HG03025 (cell line): Measurements from ENCODE around the gene CYP2W1.
"Not testable (repeated sequence)": the region's sequence is repeated elsewhere in the genome, so short reads cannot be mapped to it uniquely, and the experiment has no call there.

Experiments used
- ATAC-seq: cut with Tn5 transposase; IDR thresholded peaks from one replicate; pipeline ENCODE4 v1.9.1; 2021; ENCODE audit warnings: mild to moderate bottlenecking, moderate library complexity; ENCODE audit not compliant: unreplicated experiment, low FRiP score

Gene CYP2W1

DNA sequence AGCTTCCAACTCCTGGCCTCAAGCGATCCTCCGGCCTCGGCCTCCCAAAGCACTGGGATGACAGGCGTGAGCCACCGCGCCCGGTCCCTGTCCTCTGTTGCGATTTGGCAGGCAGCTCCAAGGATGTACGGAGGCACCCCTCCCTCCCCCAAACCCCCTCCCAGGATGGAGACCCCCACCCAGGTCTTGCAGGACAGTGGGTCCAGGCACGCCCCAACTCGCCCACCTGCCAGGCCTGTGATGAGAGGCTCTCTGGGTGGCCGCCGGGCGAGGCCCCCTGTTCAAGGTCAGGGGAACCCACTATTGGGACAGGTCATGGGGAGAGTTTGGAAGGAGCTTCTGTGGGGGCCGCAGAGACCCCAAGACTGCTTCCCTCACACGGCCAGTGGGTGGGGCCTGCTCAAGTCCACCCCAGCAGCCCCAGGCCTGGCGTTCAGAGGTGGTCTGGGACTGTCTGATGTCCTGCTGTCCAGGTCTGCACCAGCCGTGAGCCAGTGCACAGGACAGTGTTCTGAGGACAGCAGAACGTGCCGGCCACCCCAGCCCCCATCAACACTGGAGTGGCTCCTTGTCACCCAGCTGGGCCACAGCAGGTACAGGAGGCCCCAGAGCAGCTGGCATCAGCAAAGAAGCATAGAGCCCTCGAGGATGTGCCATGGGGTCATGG is 31.0 kb upstream of the CYP2W1 start:
- no peak for ATAC-seq

DNA sequence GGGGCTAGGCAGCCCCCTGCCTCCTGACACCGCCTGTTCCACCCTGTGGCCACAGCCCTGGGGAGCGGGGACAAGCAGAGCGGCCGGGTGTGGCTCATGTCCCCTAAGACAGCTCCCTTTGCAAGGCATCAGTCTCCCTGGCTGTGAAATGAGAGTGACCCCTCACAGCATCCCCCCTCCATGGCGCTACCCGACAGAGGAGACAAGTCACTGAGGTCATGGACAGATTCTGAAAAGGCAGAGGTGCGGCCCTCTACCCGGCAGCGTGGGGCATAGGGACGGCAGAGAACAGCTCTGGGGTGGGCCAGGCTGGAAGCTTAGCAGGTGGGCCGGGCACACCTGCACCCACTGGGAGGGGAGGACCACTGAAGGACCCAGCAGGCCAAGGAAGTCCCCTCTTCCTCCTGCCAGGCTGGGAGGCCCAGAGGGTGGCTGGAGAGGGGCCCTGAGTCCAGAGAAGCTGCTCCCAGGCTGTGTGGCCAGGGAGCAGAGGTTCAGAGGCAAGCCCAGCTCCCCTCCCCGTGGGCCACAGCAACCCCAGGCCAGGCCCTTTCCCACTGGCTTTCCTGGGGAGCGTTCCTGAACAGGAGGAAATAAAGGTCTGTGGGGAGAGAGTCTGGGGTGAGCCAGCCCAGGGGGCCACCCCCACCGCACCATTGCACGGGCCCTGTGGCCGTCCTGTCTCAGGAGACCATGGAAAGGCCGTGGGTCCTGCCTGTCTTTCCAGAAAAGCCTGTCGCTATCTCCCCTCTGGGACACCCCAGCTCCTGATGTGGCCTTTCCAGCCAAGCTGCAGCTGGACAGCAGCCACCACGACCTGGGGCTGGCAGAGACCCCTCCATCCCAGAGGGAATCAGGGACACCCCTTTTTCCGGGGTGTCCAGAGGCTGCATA is 30.2 kb upstream of the CYP2W1 start:
- ATAC-seq: no peak

DNA sequence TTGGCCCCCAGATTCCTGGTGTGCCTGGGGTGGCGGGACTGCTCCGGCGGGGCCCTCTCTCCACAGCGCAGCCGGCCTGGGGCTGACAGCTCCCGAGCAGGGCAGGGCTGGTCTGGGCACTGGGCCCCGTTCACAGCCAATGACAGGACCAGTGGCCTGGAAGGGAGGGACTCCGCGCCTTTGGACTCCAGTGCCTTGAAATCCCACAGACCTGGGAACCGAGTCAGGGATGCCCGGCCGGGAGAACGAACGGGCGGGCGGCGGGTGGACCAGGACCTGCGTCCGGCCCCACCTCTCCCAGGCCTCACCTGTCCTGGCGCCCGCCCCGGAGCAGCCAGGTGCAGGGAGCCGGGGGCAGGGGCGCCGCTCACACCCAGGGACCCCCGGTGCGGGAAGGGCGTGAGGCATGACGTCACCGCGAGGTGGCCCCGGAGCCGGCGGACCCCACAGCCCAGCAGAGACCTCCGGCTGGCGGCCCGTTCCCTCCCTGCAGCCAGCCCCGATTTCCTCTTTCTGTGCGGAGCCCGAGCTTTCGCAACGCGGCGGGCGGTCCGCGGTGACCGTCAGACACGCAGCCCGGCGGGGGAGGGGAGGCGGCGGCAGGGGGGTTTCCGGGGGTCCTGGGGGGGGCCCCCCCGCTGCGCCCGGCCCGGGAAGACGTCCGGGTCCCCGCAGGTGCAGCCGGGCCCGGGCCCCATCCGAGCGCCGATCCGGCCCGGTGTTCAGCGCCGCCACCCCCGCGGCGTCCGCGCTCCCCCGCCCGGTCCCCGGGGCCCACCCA is 29.2 kb upstream of the CYP2W1 start:
- ATAC-seq: peak; percentile 43

DNA sequence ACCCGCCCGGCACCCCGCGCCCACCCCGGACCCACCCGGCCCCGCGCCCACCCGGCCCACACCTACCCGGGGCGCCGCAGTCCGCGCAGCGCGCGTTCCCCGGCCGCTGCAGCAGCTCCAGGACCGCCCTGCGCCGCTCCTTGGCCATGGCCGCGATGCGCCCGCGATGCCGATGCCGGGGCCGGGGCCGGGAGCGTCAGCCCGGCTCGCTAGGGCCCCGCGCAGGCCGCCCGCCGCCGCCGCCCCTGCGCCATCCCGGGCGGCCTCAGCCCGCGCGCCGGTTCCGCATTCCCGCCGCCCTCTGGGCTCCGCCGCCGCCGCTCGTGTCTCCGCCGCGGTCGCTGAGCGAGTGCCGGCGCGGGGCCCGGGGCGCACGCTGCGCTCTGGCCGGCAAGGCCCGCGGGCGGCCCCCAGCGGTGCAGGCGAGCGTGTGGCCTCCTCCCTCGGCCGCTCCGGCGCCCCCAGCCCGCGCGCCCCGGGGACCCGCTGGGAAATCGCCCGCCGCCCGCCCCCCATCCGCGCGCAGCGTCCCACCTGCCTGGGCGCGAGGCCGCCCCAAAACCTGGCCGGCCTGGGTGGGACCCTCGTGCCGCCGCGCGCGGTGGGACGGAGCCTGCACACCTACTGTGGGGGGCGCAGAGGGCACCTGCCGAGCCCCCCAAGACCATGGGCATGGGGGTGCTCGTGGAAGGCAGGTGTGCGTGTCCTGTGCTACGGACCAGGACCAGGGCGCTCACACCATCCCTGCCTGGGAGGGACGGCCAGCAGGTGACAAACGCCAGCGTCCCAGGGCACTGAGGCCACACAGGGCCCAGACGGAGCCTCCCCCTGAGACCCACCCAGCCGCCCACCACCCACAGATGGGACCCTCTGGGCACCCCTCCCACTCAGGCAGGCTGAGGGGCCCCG is 28.4 kb upstream of the CYP2W1 start, which contains the start of gene ADAP1:
Gene ADAP1, minus strand, starts transcription at position 351 of the 909 bp plus-strand sequence. Its CDS starts 203 bp downstream, at position 148.
- peak; percentile 29 for ATAC-seq

DNA sequence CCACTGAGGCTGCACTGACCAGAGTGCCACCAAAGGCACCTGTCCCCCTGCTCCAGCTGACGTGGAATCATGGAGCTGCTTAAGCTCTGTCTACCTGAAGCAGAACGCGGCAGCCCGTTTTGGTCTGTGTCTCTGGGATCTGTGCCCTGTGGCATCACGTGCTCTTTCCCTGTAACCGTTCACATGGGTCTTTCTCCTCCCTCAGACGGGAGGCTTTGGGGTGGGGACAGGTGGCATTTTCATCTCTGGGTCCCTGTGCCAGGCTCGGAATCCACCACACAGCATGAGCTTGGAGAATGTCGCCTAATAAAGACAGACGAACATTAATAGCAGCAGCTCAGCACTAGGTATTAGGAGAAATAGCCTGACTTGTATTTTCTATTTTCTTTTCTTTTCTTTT is 26.9 kb upstream of the CYP2W1 start:
- ATAC-seq: no peak

DNA sequence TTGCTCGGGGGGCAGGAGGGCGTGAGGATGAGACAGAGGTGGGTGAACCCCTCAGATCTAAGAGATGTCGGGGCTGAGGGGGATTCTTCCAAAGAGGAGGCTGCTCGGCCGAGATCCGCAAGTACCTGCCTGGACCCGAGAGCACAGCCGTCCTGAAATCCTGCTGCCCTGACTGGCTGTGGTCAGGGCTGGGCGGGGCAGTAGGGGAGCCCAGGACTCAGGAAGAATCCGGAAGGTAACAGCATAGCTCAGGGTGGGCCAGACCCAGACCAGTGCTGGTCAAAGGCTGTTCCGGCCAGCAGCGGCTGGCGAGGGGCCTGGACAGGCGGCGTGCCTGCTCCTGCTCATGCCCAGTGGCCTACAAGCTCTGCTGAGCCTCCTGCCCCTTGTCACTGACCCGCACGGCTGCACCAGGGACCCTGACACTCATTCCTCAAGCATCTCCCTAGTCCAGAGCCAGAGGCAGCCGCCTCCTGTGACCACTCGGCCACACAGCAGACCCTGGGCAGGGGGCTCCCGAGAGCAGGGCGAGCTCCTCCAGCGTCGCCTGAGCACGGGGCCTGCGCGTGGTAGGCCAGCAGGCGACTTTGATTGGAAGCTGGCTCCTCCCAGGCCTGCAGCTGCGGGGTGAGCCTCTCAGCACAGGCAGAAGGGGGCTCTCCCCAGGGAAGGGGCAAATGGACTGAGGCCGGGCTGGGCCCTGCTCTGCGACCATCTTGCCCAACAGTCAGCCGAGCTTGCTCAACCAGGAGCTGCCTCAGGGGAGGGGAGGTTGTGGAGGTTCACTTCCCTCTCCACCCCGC is 25.4 kb upstream of the CYP2W1 start:
- ATAC-seq: no peak

DNA sequence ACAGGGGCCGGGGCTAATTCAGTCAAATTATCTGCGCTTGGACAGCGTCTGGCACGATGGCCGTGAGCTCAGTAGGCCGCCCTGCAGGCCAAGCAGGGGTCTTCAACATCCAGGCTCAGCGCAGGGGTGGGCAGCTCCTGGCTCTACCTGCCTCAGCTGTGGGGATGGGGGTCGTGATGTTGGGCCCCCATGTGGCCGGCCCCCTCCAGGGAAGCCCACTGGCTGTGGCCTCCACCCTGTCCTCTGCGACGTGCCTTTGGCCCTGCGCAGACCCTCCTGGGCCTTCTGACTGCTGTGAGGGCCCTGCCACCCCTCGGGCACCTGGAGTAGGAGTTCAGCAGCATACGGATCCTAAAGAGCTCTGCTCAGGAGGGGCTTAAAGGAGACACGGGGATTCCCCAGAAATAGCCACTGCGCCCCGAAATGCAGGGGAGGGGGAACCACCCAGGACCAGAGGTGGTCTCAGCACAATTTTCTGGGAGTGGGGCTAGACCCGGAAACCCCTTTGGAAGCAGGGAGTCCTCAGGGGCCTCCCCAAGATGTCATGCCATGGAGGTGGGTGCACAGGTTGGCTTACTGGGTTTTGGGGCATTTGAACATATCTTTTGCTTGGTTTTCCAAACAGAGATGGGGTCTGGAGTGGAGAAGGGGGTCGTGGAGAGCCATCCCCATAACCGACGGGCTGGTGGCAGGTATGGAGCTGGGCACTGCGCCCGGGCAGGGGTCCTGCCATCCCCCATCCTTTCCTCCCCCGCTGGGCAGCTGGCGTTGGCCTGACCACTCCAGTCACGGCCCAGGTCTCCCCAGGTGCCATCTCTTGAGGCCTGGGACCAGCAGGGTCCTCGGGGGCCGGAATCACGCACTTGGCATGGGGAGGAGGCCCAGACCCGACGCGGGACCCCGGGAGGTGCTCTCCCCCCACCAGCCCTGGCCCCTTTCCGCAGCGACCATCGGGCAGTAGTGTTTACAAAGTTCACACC is 24.5 kb upstream of the CYP2W1 start:
- no peak for ATAC-seq

DNA sequence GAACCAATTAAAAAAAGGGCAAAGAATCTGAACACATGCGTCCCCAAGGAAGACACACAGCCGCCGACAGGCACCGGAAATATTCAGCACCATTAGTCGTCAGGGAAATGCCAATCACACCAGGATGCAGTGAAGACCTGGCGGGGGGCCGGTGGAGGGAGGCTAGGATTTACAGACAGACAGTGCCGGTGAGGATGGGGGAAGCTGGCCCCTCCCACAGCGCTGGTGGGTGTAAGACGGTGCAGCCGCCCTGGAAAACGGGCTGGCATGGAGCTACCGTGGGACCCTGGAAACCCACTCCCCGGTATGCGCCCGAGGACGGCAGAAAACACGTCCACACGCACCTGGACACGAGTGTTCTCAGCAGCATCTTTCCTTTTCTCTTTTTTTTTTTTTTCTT is 23.7 kb upstream of the CYP2W1 start:
- no peak for ATAC-seq

DNA sequence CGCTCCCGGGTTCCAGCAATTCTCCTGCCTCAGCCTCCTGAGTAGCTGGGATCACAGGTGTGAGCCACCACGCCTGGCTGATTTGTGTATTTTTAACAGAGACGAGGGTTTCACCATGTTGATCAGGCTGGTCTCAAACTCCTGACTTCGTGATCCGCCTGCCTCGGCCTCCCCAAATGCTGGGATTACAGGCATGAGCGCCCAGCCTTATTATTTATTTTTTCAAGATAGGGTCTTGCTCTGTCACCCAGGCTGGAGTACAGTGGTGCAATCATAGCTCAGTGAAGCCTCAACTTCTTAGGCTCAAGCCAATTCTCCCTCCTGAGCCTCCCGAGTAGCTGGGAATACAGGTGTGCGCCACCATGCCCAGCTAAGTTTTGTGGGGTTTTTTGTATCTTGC is 23.2 kb upstream of the CYP2W1 start:
- ATAC-seq: not testable (repeated sequence)

DNA sequence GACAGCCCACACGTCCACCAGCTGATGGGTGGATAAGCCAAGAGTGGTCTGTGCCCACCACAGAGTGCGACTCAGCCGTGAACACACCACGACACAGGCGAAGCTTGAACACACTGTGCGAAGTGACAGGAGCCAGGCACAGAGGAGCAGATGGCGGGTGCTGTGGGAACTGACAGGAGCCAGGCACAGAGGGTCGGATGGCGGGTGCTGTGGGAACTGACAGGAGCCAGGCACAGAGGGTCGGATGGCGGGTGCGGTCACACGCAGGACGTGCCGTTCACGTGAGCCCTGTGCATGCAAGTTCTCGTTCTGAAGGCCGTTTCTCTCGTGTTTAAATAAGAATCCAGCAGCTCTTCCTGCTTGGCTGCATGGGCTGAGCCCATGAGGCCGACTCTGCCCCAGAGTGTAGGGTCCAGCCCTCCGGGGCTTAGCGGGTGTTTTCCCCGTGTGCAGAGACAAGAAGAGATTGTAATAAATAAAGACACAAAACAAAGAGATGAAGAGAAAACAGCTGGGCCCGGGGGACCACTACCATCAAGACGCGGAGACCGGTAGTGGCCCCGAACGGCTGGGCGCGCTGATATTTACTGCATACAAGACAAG is 22.6 kb upstream of the CYP2W1 start:
- ATAC-seq: no peak

DNA sequence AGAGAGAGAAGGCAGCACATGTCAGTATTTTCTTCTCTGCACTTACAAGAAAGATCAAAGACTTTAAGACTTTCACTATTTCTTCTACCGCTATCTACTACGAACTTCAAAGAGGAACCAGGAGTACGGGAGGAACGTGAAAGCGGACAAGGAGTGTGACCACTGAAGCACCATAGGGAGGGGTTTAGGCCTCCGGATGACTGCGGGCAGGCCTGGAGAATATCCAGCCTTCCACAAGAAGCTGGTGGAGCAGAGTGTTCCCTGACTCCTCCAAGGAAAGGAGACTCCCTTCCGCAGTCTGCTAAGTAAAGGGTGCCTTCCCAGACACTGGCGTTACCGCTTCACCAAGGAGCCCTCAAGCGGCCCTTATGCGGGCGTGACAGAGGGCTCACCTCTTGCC is 22.0 kb upstream of the CYP2W1 start:
- ATAC-seq: not testable (repeated sequence)

DNA sequence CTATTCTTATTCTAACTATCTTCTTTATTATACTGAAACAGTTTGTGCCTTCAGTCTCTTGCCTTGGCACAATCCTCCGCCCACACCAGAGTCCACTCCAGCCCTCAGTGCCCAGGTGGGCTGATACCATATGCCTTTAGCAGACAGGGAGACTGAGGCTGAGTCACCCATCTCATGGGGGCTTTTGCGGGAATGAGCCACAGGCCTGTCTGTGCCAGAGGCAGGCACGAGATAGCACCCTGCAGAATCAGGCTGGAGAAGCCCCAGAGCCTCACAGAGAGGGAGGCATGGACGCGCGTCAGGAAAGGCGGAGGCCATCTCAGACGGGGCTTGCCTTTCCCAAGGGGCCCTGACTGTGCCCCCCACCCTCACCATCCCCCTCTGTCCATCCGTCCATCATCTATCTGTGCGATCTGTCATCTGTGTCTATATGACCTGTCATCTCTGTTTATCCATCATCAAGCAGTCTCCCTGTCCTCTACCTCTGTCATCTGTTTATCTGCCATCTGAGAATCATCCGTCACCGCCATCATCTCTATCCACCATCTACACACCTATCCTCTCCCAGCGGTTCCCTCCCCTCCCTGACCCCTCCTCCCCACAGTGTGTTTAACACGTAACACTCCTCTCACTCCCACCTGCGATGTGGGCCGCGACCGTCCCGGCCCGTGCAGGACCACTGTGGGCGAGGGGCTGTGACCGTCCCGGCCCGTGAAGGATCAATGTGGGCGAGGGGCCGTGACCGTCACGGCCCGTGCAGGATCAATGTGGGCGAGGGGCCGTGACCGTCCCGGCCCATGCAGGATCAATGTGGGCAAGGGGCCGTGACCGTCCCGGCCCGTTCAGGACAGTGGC is 21.2 kb upstream of the CYP2W1 start:
- ATAC-seq: no peak

DNA sequence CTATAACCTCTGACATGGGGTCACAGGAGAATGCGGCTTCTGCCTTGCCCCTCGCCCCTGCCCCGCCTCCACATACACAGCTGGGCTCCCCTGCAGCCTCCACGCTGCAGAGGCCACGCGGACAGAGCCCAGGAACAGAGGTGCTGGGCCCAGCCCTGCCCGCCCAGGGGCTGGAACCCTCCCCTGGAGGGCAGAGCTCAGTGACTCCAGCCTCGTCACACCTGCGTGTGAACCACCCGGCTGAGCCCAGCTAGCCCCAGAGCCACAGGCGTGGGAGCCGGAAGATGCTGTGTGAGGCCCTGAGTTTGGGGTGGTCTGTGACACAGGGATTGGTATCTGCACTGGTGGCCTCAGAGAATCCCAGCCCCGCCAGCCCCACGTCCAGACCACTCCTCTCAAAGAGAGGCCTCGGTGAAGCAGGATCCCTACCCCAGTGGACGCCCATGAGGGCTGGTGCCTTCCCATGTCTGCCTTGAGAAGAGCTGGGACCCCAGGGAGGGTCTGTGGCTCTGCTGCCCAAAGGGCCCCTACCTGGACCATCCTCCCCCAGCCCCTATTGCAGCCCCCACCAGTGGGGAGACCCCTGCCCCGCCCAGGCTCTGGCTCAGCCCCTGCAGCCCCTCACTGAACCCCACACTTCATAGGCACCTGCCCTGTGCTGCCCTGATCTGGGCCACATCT is 20.4 kb upstream of the CYP2W1 start:
- ATAC-seq: no peak

DNA sequence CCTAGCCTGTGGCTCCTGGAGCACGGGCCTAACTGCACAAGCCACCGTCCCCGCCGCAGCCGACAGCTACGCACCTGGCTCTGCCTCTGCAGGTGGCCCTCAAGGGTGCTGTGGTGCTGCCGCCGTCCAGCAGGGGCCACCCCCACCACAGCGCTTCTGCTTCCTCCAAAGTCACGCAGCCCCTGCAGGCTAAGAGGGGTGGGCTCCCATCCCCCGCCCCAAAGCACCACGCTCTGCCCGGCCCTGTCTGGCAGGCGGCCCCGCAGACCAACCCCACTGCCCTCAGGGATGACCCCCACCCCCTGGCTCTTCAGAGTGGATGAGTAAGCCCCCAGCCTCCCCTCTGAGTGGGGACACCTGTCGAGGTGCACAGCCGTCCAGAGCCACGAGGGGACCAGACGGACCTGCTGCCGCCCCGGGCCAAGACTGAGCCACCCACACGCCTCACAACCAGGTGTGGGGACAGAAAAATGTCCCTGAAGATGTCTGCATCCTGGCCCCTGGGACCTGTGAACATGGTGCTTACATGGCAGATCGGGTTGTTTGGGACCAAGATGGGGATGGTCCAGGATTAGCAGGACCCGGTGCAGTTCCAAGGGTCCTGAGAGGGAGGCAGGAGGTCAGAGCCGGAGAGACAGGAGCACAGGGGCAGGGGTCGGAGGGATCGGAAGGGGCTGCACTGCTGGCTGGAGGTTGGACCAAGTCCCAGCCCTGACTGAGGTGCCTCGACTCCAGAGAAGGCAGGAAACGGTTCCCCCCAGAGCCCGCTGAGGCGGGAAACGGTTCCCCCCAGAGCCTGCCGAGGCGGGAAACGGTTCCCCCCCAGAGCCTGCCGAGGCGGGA is 19.5 kb upstream of the CYP2W1 start:
- no peak for ATAC-seq
